OCI-LY7 (cell line): ENCODE results near the gene PDSS2.

Experiments
- EZH2phosphoT487 ChIP-seq: fragments of 200-600 bp; sonication (generic); IDR thresholded peaks from 2 replicates; pipeline ENCODE4 v1.6.1; 2018; ENCODE audit warnings: low read depth, borderline replicate concordance, mild to moderate bottlenecking, mixed run types, antibody characterized with exemption, low read length, moderate library complexity, mixed read lengths
- TF ChIP-seq, protein P1 (sequence below): fragments of 200-600 bp; sonication (generic); conservative IDR thresholded peaks from 2 replicates; pipeline ENCODE4 v1.5.1; 2014; ENCODE audit warnings: mild to moderate bottlenecking, antibody characterized with exemption, low read length, moderate library complexity, mixed read lengths

DNA sequence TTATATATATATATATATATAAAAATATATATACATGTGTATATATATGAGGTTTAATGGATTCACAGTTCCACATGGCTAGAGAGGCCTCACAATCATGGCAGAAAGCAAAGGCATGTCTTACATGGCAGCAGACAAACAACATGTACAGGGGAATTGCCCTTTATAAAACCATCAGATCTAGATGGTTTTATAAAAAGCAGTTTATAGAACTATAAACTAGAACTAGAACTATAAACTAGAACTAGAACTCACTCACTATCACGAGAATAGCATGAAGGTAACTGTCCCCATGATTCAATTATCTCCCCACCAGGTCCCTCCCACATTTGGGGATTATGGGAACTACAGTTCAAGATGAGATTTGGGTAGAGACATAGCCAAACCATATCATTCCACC lies 56.8 kb downstream of the PDSS2 start:
- no peak for TF ChIP-seq EZH2phosphoT487
- TF ChIP-seq, protein P1, sequence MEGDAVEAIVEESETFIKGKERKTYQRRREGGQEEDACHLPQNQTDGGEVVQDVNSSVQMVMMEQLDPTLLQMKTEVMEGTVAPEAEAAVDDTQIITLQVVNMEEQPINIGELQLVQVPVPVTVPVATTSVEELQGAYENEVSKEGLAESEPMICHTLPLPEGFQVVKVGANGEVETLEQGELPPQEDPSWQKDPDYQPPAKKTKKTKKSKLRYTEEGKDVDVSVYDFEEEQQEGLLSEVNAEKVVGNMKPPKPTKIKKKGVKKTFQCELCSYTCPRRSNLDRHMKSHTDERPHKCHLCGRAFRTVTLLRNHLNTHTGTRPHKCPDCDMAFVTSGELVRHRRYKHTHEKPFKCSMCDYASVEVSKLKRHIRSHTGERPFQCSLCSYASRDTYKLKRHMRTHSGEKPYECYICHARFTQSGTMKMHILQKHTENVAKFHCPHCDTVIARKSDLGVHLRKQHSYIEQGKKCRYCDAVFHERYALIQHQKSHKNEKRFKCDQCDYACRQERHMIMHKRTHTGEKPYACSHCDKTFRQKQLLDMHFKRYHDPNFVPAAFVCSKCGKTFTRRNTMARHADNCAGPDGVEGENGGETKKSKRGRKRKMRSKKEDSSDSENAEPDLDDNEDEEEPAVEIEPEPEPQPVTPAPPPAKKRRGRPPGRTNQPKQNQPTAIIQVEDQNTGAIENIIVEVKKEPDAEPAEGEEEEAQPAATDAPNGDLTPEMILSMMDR, result no peak
